Liver (tissue), 3 donors: ENCODE measurements around the gene PARD3.

Experiments
- FOXA1 ChIP-seq: IDR thresholded peaks from 2 replicates; pipeline ENCODE4 v1.6.1; 2016; ENCODE audit warnings: antibody characterized with exemption
- GABPA ChIP-seq, 2 donors: IDR thresholded peaks in 1 of 2; conservative IDR thresholded peaks in 1 of 2; 2 replicates each; pipeline ENCODE4 v1.6.1; 2016; ENCODE audit warnings: antibody characterized with exemption in 2 of 2, mild to moderate bottlenecking in 1 of 2, moderate library complexity in 1 of 2
- JUND ChIP-seq, 2 donors: IDR thresholded peaks; 2 replicates each; pipeline ENCODE4 v1.6.1; 2016; ENCODE audit warnings: antibody characterized with exemption in 2 of 2
- RAD21 ChIP-seq, 2 donors: IDR thresholded peaks; 2 replicates each; pipeline ENCODE4 v1.6.1; 2016; ENCODE audit warnings: antibody characterized with exemption in 2 of 2, mild to moderate bottlenecking in 2 of 2
- YY1 ChIP-seq: IDR thresholded peaks from 2 replicates; pipeline ENCODE4 v1.6.1; 2016; ENCODE audit warnings: antibody characterized with exemption, mild to moderate bottlenecking
- TF ChIP-seq, protein P1 (sequence below): fragments of 150-350 bp; IDR thresholded peaks from 2 replicates; pipeline ENCODE4 v1.5.1; 2017; ENCODE audit warnings: improper control_type of control experiment, low read depth, low read length; ENCODE audit not compliant: missing input control
- TF ChIP-seq, protein P2 (sequence below): IDR thresholded peaks from 2 replicates; pipeline ENCODE4 v1.6.1; 2016; ENCODE audit warnings: antibody characterized with exemption
- TF ChIP-seq, protein P3 (sequence below): IDR thresholded peaks from 2 replicates; pipeline ENCODE4 v1.6.1; 2016; ENCODE audit warnings: antibody characterized with exemption
- donor health status: healthy.
- donor health status: healthy.

DNA sequence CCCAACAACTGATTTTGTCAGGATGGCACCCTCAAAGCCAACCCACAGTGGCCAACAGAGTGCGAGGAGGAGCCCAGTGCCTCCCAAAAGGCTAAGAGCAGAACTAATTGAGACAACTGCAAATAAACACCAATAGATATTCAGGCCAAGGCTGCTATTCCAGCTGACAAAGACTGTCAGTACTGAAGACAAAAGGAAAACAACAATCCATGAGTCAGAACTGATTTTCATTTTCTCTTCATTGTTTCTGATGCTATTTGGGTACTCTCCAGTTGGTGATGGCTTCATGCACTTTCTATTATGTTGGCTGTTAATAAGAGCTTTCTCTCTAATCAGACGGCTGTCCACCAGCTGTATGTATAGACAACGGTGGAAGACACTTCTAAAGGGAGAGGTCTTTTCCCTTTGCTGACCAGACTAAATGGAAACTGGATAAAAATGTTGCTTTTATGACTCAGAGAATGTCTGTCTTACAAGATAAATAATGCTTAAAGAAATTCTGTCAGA lies 515.9 kb downstream of the PARD3 start:
- TF ChIP-seq, protein P1, sequence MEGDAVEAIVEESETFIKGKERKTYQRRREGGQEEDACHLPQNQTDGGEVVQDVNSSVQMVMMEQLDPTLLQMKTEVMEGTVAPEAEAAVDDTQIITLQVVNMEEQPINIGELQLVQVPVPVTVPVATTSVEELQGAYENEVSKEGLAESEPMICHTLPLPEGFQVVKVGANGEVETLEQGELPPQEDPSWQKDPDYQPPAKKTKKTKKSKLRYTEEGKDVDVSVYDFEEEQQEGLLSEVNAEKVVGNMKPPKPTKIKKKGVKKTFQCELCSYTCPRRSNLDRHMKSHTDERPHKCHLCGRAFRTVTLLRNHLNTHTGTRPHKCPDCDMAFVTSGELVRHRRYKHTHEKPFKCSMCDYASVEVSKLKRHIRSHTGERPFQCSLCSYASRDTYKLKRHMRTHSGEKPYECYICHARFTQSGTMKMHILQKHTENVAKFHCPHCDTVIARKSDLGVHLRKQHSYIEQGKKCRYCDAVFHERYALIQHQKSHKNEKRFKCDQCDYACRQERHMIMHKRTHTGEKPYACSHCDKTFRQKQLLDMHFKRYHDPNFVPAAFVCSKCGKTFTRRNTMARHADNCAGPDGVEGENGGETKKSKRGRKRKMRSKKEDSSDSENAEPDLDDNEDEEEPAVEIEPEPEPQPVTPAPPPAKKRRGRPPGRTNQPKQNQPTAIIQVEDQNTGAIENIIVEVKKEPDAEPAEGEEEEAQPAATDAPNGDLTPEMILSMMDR, result no peak
- TF ChIP-seq, protein P2, sequence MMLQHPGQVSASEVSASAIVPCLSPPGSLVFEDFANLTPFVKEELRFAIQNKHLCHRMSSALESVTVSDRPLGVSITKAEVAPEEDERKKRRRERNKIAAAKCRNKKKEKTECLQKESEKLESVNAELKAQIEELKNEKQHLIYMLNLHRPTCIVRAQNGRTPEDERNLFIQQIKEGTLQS, result no peak
- TF ChIP-seq YY1, result no peak
- TF ChIP-seq FOXA1, result no peak
- no peak for TF ChIP-seq GABPA (IDR thresholded peaks at IDR 0.05 in 1 of 2, conservative IDR thresholded peaks at IDR 0.05 in 1 of 2)
- TF ChIP-seq, protein P3, sequence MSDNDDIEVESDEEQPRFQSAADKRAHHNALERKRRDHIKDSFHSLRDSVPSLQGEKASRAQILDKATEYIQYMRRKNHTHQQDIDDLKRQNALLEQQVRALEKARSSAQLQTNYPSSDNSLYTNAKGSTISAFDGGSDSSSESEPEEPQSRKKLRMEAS, result no peak
- no peak for TF ChIP-seq JUND (IDR thresholded peaks at IDR 0.05)
- no peak for TF ChIP-seq RAD21 (IDR thresholded peaks at IDR 0.05)
